Astrocyte of the hippocampus (primary cell): ENCODE data around the gene AKAP5.

Source experiments
- DNase-seq: peaks from one replicate; pipeline ENCODE4 v3.0.0; 2011; ENCODE audit warnings: low read depth, low spot score

Gene AKAP5, protein sequence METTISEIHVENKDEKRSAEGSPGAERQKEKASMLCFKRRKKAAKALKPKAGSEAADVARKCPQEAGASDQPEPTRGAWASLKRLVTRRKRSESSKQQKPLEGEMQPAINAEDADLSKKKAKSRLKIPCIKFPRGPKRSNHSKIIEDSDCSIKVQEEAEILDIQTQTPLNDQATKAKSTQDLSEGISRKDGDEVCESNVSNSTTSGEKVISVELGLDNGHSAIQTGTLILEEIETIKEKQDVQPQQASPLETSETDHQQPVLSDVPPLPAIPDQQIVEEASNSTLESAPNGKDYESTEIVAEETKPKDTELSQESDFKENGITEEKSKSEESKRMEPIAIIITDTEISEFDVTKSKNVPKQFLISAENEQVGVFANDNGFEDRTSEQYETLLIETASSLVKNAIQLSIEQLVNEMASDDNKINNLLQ

DNA sequence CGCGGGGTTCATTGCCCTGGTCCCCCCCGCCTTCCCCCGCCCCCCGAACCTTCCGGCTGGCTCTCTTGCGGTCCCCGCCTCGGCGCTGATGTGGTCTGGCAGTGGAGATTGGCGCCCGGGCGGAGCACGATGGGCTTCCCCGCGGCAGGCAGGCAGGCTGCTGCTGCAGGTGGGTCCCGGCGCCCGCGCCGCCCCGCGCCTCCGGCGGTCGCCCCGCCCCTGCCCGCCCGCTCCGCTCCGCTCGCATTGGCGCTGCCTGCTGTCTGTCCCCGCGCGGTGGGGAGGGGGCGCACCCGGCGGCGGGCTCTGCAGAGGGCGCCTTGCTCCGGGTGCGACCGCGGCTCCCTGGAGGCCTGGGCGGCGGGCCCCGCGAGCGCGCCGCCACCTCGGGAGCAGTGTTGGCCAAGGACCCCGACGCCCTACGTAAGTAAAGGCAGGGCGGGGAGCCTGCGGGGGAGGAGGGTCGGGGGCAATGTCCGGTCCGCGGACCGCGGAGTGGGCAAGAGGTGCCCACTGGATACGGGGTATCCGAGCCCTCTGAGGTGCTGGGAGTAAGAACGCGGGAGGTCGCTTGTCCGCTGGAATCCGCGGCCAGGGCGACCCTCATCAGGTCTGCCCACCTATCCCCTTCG, at the start of gene AKAP5:
Gene AKAP5, plus strand, starts transcription at position 309 of the 632 bp plus-strand sequence. CDS start 2,896 bp downstream, outside the sequence.
- peak; percentile 92 for DNase-seq

DNA sequence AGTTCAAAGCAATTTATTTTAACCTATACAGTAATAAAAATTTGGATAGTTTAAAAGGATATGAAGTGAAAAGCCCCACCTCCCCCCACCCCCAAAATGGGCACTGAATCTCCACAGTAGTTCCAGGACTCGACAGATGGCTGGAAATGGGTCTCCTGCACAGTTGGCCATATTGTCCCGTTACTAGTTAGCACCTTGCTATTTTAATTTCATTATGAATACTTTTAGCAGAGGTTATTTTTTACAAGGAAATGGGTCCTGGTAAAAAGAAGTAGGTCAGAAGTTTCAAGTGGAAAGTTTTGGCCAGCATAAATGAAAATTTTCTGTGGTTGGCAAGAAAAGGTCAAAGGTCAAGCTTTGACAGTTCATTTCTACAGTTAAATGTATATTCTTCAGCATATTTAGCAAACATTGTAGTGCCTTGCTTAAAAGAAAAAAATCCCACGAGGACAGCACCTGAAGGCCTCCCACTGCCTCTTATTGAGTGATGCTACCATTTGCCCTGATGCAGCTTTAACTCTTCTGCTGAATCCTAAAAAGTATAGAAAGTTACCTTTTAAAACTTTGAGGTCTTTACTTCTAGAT, 48.9 kb upstream of the AKAP5 start:
- DNase-seq: no peak

DNA sequence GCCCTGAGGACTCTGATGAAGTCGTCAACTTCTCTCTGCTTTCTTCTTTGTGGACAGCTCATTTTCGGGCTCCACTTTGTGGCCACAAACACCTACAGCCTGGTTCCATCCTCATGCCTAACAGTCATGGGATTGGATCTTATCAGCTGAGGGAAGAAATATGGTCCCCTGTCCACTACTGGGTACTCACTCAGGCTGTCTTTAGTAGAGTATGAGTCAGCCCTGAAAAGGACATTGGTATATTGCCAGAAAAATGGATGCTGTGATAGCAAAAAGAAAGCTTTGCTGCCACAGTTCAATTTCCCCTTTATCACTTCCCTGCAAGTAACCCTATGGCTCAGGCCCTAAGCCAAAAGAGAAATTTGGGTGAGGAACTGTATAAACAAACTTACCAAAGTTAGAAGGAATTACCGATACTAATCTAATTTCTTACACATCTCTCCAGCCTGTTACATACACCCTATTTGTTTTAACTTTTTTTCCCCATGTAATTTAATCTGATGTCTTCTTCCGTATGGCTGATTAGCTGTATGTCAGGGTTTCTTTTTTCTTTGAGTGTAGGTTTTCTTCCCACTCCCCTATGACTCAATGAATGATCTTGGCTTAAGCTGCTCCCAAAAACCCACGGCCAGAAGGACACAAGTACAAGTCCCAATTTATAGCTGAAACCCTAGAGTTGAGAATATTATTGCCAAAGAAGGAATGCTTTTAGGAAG, 48.1 kb upstream of the AKAP5 start:
- peak; percentile 41 for DNase-seq

DNA sequence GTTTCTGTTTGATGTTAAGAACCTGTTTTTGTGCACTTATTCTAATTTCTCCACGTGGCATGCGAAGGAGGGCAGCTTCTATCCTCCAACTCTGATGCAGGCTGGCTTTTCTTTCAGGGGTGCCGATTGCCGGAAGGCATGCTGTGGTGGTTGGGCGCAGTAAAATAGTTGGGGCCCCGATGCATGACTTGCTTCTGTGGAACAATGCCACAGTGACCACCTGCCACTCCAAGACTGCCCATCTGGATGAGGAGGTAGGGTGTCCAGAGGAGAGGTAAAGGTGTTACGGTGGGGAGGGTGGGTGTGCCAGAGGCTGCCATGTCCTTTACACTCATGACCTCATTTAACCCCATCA, 47.6 kb upstream of the AKAP5 start:
- DNase-seq: no peak

DNA sequence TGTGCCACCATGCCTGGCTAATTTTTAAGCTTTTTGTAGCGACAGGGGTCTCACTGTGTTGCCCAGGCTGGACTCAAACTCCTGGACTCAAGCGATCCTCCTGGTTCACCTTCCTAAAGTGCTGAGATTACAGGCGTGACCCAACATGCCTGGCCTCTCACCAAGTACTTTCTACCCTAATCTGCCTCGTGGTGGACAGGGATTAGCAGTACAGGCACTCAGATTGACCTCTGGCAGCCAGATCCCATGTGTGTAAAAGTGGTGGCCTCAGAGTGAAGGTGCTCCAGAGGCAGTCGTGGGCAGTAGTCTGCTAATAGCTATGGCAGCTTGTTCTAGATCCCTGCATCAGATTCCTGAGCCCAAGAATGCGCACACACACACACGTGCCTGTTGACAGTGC, 46.3 kb upstream of the AKAP5 start:
- no peak for DNase-seq

DNA sequence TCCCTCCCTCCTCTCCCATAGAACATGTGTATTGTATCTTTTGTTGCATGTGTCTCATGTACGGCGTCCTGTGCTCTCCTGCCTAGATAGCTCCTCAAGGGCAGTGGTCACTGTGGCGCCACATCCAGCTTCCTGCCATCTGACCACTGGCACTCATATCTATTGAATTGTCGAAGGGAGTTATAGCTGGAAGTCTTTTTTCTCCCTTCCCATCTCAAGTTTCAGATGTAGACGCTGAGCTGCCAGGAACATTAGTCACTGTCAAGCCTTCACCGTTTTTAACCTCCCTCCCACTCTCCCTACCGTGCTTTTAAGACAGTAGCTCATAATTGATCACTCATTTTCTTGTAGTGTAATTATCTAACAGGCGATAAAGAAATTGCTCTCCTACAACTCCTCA, 44.1 kb upstream of the AKAP5 start:
- DNase-seq: peak; percentile 83

DNA sequence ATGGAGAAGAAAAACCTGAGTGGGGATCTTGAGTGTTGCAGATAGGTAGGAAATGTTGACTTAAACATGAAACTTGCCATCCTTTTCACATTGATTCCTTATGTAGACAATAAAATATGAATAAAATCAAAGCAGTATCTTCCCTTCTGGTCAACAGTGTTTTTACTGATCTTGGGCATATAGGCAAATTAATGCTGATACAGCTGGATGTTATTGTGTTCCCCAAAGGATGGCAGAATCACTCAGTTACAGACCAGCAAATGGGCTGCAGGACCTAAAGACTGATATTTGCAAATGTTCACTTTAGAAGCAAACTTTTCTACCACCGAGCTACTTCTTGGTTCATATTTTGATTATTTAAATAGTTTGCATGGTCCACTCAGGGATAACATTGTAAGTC, 43.3 kb upstream of the AKAP5 start:
- no peak for DNase-seq

DNA sequence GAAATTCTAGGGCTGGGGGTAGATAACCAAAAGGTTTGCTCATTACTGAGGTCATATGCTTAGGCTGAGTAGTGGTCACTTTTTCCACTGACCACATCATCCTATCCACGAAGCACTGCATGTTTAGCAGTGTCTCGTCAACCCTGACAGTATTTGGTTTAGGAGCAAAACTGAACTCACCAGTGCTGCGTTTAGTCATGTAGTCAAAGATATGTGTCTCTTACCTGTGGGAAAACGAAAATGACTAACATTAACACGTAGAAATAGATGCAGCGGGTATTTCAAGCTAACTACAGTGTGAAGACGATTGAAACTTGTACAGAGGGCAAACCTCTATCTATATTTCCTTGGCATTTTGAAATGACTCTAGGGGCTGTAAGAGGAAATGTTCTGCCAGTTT, 42.5 kb upstream of the AKAP5 start:
- peak; percentile 17 for DNase-seq

DNA sequence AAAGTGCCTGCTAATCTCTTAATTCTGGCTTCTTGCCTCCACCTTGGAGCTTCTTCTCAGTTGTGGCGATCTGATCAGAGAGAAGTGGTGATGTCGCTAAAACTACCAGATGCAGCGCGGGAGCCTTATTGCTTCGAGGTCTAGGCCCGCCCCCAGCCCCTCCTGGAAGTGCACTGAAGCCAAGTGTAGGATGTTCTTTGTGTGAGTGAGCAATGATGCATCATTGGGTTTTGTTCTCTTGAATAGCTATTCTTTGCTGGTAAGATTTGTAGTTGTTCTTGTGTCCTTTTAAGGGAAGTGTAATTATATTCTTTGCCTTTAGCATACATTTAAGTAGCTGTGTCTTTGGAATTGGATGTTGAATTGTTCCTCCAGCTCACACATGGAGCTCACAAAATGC, 41.3 kb upstream of the AKAP5 start:
- DNase-seq: peak; percentile 86

DNA sequence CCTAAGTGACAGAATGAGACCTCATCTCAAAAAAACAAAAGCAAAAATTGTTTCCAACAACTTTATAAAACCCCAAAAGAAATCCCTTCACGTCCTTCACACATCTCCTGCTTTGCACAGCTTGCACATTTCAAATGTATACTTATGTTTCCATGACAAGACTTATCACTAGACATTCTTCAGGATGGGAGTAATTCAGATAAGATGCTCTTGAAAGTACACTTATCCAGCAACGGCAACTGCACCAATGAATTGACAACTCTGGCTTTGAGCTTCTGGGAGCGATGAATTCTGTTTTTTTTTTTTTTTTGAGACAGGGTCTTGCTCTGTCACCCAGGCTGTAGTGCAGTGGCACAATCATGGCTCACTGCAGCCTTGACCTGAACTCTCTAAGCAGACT, 30.8 kb upstream of the AKAP5 start:
- no peak for DNase-seq

DNA sequence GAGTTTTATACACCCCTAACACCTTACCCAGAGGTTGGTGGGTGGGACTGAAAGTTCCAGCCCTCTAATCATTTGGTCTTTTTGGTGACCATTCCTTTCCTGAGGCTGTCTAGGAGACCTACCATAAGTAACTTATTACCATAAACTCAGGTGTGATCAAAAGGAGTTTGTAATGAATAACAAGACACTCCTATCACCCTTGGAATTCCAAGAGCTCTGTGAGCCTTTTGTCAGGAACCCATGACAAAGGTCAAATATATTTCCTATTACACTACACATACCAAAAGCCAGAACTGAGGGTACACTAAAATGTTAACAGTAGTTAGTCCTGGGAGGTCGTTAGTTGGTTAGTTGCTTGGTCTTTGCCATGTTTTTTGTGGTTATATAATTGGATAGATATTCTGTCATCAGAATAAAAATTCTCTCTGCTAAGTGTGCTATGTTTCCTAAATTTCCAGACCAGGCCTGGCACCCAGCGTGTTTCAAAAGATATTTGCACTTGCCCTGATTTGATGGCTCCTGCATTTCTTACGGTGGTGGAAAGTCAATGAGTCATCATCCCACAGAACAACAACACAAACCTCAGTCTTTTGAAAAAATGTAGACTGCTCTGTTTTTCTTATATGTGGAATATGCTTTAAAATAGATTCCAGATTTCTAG, 27.0 kb upstream of the AKAP5 start:
- DNase-seq: peak; percentile 96

DNA sequence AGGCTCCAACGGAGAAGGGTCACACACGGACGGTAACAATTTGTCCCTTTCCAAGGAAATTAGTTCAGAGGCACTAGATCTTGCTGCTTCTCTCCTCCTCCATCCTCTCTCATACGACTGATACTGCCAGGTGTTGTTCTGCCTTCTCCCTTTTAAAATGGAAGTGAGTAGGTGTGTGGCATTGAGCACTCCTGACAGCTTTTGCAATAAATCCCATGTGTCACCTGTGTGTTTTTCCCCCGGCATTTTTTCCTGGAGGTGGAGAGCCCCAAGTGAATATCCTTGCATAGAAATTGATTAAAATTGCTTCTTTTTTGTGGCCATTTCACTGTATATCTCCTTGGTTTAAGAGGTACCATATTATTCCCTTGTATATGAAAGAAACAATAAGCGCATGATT, 26.2 kb upstream of the AKAP5 start:
- no peak for DNase-seq

DNA sequence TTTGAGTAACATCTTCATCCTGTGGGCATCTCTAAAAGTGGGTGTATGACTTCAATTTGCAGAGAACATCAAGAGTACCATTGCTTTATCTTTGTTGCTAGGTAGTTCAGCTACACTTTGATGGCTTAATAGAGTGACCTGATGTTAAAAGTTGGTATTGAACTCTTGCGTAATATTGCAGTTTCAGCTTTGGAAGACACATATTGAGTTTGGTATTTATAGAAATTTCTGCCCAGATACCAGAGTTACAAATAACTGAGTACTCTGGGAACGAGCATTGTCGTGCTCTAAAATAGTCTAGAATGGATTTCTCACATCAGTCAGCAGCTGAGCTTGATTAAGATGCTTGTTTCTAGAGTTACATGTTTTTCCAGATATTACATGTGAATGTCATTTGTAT, 24.8 kb upstream of the AKAP5 start:
- no peak for DNase-seq

DNA sequence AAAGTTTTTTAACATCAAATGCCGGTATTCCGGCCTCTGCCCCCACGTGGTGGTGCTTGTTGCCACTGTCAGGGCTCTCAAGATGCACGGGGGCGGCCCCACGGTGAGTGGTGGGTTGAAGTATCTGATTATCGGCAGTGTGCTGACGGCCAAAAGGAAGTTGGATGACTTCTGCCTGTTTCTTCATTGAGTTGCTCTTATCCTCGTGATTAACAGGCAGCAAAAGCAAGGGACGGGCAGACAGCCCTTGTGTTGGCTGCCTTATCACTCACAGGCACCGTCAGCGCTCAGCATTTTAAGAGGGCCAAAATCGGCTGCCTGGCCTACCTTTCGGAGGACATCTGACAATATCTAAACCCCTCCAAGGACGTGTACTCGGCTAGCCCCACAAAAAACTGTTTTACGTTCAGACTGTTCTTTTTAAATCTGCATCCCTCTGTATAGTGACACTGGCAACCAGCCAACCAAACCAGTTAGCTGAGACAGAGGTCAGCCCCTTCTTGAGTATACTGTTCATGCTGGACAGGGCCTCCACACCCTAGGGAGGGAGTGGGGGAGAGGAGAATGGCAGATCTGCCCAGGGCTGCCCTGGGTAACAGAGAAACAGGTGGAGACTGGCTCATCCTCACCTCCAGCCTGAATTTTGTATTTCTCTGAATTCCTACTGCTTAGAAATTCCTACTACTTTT, 22.9 kb upstream of the AKAP5 start:
- DNase-seq: no peak

DNA sequence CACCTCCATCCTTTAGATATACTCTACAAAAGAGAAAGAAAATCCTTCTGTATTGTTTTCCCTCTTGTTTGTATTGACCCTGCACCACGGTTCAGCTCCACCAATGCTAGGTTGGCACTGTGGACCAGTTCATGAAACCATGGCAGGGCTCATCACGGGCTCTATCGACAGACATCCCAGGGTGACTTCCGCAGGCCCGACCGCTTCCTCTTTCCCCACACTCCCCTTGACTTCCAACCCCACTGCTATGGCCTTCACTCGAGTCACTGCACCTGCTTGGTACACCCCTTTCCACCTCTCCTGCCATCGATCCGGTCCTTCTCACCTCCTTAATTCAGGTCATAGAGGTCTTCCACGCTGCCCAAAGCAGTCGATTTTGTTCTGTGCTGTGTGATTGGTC, 21.2 kb upstream of the AKAP5 start:
- no peak for DNase-seq

DNA sequence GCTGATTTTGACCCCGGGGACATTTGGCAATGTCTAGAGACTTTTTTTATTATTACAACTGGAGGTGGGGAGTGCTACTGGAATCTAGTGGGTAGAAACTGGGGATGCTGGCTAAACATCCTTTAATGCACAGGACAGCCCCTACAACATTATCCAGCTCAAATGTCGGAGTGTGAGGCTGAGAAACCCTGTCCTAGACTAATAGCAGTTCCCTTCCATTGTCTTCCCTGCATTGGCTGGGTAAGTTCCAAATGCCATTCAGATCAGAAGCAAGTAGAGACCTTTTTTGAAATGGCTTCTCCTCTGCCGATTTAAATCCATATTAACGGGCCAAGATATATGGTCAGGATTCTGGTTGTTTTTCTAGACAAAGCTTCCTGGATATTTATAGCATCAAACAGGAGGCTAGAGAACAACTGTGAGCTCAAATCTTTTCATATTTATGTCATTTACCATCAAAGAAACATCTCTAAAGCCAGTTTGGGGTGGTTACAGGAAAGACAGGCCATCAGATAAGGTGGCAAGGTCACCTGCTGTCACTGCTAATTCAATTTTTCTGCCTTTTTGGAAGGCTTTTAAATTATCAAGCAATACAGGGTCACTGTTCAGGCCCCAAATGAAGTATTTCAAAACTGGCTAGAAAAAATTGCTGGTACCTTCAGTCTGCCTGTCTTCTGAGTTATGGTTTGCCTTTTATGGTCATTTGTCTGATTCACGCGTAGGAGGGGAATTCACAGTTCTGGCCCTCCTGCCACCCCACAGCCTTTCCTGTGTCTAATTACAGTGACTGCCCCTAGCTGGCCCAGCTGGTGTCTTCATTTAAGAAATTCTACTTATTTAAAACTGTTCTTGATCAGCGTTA, 20.1 kb upstream of the AKAP5 start:
- DNase-seq: peak; percentile 89

DNA sequence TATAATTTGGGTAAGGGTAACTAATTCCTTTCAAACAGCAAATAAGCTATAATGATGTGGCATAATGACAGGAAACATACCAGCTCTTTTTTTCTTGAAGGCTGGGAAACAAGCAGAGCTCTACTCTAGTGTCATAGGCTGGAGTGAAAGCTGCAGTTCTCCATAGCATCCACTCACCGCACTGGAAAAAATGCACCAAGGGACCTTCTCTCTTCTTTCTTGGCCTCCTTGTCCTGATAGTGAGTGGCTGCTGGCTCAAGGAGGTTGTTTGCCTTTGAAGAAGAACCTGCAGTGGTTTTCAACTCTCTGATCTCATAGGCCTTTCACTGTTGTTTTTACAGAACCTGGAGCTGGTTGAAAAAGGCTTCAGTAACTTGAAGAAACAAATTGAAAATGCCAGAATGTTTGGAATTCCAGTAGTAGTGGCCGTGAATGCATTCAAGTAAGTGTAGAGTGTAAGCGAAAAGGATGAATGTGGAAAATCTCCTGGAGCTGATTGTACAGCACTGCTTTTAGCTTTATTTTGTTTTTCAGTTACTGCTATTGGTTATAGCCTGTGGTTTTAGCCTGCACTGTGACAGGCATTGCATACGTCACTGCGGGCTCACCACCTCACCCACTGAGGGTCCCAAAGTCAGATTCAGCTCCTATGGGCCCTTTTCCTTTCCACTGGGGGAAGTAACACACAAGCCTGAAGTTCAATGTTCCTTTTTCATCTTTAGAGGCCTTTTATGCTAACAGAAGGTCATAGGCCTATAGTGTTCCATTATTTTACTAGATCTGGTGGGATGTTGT, 17.2 kb upstream of the AKAP5 start:
- DNase-seq: peak; percentile 84

DNA sequence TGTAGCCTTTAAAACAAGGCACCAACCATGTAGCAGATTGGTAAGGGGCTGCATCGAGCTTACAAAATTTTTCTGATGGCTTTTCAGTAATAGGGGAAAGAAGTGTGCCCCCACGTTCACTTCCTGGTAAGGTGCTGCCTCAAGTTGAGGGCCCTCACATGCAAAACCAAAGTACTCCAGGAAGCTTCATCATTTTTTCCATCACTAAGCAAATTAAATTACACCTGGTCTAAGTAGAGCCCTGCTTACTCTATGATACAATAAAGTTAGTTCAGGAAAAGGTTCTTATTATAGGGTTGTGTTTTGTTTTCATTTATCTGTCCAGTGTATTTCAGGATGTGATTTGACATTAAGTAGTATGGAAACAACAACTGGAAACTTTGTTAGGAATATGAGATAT, 15.0 kb upstream of the AKAP5 start:
- DNase-seq: no peak

DNA sequence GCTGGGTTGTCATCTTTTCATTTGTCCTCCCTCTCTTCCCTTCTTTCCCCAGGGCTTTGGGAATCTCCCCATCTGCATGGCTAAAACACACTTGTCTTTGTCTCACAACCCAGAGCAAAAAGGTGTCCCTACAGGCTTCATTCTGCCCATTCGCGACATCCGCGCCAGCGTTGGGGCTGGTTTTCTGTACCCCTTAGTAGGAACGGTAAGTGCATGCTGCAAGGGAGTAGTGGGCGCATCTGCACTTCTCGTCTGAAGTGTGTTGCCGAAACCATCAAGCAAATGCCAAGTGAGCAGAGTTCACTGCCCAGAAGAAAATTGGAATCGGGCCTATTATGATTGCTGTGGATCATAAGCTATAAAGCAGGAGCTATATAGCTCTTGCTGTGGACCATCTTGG, 10.6 kb upstream of the AKAP5 start:
- no peak for DNase-seq
